ENCODE data around the gene PIGC. TPM values are rescaled to one million over a fixed set of nuclear protein-coding genes. Genes with fewer than 3 reads are reported as not detected.

Gene PIGC
- total RNA-seq, 1 donor = 25.2 TPM

DNA sequence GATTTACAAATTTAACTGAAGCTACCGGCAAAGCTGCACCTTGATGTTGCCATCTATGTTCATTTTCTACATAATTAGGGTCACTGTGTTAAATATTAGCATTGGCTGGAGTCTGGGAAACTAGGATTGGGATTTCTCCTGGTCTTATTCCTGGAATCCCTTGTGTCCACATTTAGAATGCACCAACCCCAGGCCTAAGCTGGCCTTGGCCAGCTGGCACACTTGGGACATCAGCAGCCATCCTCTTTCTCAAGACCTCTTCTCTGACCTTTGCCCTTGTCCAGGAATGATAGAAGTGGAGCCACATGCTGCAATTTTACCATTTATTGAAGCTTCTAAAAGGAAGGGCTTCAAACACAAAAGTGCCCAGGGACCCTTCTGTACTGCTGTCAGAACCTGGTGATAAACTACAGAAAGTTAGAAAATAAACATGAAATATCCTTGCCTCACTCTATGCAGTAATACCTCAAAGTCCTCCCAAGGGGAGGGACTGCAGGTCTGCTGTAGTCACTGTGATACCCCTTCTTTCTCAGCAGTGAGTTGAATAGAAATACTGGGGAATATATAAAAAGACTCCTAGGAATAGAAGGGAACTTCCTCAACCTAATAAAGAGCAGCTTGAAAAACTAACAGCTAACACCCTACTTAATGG is 13.7 kb upstream of the PIGC start:
- no peak overlapping the region for H3K4me3 ChIP-seq (ENCODE audit: low read depth, low read length)
- DNase-seq (ENCODE audit: low read depth) = no peak
- TF ChIP-seq, protein P1, sequence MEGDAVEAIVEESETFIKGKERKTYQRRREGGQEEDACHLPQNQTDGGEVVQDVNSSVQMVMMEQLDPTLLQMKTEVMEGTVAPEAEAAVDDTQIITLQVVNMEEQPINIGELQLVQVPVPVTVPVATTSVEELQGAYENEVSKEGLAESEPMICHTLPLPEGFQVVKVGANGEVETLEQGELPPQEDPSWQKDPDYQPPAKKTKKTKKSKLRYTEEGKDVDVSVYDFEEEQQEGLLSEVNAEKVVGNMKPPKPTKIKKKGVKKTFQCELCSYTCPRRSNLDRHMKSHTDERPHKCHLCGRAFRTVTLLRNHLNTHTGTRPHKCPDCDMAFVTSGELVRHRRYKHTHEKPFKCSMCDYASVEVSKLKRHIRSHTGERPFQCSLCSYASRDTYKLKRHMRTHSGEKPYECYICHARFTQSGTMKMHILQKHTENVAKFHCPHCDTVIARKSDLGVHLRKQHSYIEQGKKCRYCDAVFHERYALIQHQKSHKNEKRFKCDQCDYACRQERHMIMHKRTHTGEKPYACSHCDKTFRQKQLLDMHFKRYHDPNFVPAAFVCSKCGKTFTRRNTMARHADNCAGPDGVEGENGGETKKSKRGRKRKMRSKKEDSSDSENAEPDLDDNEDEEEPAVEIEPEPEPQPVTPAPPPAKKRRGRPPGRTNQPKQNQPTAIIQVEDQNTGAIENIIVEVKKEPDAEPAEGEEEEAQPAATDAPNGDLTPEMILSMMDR (IDR thresholded peaks at IDR 0.05; ENCODE audit: insufficient read depth, low read length) = no peak

DNA sequence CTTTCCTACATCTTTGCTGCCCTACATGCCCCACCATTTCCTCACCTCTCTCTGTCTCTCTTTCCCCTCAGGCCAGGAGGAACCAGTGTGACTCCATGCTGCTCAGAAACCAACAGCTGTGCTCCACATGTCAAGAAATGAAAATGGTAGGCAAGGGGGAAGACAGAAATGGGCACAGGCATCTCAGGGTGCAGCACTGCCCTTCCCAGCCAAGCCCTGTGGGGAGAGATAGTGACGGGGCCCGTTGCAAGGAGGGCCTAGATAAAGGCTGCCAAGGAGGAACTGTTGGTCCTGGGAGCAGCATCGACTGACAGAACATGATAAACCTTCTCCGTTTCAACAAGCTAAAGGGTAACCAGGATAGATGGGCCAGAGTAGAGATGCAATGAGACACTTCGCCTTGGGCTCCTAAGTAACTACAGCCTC is 12.5 kb upstream of the PIGC start:
- TF ChIP-seq, protein P1 (IDR thresholded peaks at IDR 0.05; ENCODE audit: insufficient read depth, low read length) = no peak
- DNase-seq (ENCODE audit: low read depth) = no peak
- H3K4me3 ChIP-seq (ENCODE audit: low read depth, low read length) = no peak overlapping the region

DNA sequence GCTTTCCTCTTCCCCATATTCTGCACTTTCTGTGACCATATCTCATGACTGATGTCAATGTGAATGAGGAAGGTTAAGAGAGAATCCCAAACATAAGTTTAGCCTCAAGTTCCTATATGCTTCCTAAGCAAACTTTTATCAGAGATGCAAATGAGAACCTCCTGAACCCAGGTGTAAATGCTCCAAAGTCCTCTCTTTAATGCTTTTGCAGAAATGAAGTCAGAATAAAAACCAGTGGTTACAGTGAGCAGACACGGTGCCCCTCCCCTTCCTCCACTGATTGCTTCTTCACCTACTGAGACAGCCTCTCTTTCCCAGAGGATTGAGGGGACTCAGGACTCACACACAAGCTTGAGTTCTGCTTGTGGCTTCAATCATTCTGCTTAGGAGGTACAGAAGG is 11.6 kb upstream of the PIGC start:
- H3K4me3 ChIP-seq (ENCODE audit: low read depth, low read length) = no peak overlapping the region
- TF ChIP-seq, protein P1 (IDR thresholded peaks at IDR 0.05; ENCODE audit: insufficient read depth, low read length) = no peak
- DNase-seq (ENCODE audit: low read depth) = no peak

DNA sequence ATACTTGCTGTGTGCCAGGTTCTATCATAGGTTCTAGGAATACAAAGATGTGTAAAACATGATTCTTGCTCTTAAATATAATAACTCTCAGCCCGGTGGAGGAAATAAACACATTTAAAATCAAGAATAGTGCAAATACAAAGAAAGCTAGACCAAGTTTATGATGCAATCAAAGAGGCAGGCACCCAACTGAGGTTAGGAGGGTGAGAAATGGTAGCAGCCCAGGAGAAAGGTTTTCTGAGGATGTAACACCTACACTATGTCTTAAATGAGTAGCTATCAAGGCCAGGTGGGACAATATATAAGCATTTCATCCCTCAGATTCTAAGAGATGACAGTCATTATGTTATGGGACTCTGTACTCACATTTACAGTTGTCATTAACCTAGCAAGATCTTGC is 9.7 kb upstream of the PIGC start:
- TF ChIP-seq, protein P1 (IDR thresholded peaks at IDR 0.05; ENCODE audit: insufficient read depth, low read length) = no peak
- no peak for DNase-seq (ENCODE audit: low read depth)
- H3K4me3 ChIP-seq (ENCODE audit: low read depth, low read length) = no peak overlapping the region

DNA sequence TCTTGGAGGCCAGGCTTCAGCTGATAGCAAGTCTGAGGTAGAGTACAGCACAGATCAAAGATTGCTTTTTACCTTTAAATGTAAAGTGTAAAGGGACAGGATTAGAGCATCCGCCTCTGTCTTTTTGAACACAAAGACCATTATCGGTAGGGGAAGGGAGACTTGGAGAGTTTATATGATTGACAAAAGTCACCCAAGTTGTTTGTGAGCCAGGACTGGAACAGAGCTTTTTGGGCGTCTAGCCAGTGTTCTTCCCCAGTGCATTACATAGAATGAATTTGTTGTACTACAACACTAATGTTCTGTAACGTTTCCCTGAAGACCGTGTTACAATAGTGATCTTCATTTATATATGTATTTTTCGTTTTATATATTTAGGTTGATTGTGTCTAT is 9.3 kb upstream of the PIGC start:
- TF ChIP-seq, protein P1 (IDR thresholded peaks at IDR 0.05; ENCODE audit: insufficient read depth, low read length) = no peak
- no peak for DNase-seq (ENCODE audit: low read depth)
- no peak overlapping the region for H3K4me3 ChIP-seq (ENCODE audit: low read depth, low read length)

DNA sequence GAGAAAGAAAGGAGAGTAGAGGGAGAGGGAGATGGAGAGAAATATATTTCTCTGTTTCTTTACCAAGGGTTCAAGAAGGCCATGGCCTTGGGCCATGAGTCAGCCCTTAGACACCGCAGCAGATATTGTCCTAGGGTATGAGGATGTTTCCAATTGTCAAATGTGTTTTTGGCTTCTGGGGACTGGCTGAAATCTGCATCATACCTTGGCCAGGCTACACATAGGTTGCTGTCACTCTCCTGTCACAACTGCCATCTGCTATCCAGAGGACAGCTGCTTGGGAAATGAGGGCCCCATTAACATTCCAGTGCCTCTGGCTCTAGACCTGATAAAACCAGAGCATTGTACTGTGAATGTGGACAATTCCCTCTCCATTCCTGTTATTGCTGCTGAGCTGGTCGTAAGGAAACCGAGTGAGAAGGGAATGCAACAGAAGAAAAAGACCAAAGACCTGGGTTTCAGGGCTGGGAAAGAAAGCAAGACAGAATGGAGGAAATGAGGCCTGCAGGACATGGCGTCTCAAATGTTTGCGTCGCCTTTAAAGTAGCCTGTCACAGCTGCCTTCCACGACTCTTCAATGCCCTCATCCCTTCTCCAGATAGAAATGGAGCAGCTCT is 8.8 kb upstream of the PIGC start:
- no peak overlapping the region for H3K4me3 ChIP-seq (ENCODE audit: low read depth, low read length)
- no peak for DNase-seq (ENCODE audit: low read depth)
- TF ChIP-seq, protein P1 (IDR thresholded peaks at IDR 0.05; ENCODE audit: insufficient read depth, low read length) = no peak

Measured in fibroblast of the aortic adventitia (primary cell).